GM18519 (cell line): ENCODE measurements around the gene APPBP2.
"Not testable (repeated sequence)": the region's sequence is repeated elsewhere in the genome, so short reads cannot be mapped to it uniquely, and the experiment has no call there.

Source experiments
- ATAC-seq: cut with Tn5 transposase; IDR thresholded peaks from one replicate; pipeline ENCODE4 v1.9.1; 2021; ENCODE audit warnings: mild to moderate bottlenecking, moderate library complexity; ENCODE audit not compliant: unreplicated experiment, low FRiP score

APPBP2 gene

DNA sequence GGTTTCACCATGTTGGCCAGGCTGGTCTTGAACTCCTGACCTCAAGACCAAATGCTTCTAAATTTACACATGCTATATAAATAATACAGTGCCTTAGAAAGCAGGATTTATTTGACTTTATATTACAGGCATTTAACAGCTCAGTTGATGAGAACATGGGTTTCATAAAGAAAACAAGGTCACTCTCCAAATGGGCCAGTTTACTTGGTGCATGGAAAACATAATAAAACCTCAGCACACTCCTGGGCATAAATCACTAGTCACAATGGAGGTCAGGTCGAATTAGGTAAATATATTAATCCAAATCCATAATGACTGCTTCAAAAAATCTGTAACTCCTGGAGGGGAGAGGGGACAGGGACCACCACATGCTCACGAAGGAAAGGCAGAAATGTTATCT, 24.5 kb downstream of the APPBP2 start:
- ATAC-seq, result no peak

- no peak for ATAC-seq
Observed at GRCh38 chr17:60496041-60496440, 30.0 kb downstream of the APPBP2 start.

DNA sequence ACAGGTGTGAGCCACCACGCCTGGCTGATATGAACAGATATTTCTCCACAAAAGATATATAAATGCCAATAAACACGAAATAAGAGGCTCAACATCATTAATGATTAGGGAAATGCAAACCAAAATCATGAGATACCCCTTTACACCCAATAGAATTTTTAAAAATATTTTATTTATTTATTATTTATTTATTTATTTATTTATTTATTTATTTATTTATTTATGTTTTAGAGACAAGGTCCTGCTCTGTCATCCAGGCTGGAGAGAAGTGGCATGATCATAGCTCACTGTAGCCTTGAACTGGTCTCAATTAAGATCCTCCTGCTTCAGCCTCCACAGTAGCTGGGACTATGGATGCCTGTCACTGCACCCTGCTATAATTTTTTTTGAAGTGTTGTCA, 30.8 kb downstream of the APPBP2 start:
- no peak for ATAC-seq

DNA sequence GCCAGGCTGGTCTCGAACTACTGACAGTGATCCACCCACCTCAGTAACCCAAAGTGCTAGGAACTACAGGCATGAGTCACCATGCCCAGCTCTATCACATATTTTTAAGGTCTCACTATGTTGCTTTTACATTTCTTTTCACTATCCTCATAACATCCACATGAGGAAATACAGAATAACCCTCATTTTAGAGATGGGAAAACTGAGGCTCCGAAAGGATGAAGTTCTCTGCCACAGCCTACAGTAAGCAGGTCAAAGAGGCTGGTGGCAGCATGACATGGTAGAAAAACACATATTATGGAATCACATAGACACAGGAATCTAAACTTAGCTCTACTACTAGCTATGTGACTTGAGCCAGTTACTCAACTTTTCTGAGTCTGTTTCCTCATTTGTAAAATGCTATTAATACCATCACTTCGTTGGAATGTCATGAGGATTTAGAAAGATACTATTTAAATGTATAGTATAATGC, 32.2 kb downstream of the APPBP2 start:
- ATAC-seq, result no peak

GRCh38 chr17:60491771-60492170, 34.3 kb downstream of the APPBP2 start:
- no peak for ATAC-seq

GRCh38 chr17:60490594-60490993, 35.4 kb downstream of the APPBP2 start:
- ATAC-seq, result not testable (repeated sequence)

DNA sequence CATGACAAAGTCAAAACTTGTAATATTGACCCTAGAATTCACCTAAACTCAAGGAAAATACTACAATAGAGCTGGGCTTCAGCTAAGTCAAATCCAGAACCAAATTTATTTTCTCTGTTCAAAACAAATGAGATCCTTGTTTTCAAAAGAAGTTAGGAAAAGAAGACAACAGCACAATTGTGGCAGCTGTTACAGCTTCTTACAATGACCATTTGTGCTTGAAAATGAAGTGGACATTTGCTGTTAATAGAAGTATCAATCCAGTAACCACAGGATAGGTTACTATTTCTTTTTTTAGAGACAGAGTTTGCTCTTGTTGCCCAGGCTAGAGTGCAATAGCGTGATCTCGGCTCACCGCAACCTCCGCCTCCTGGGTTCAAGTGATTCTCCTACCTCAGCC, 44.4 kb downstream of the APPBP2 start:
- ATAC-seq, result no peak

DNA sequence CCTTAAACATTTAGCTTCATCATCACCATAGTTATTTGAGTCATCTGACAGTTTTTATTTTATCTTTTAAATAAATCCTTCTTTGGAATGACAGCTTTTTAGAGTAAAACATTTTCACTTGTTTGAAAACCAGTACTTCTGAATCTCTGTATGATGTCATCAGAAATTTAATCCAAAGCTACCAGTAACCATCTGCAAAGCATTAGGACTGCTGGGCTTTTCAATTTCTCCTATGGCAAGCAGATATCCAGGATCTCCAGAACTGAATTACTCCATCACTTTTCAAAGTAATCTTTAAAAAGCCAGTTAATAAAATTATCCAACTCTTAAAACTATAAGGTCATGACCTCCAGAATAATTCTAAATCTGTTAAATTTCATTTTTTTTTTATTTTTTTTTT, 52.3 kb downstream of the APPBP2 start:
- no peak for ATAC-seq

DNA sequence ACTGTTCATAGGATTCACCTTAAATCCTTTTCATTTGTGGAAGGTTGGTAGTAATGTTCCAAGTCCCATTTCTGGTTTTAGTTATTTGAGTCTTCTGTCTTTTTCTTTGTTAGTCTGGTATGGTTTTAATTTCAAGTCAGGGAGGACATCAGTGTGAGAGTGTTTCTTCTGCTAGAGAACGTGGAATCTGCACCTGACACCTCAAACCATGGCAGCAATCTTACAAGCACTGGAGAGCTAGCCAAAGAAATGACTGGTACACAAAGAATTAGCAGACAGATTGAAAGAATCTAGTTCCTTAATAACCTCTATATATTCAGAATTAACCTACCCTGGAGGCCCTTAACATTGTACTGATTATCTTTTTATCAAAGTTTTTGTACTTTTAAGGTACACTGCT, 53.6 kb downstream of the APPBP2 start:
- no peak for ATAC-seq

DNA sequence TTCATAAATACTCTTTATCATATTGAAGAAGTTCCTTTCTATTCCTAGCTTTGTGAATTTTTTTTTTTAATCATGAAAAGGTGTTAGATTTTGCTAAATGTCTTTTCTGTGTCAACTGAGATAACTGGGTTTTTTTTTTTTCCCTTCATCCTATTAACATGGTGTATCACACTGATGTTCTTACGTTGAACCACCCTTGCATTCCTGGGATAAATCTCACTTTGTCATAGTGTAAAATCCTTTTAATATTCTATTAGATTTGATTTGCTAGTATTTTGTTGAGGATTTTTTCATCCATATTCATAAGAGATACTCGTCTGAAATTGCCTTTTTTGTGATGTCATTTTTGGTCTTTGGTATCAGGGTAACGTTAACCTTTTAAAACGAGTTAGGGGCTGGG, 54.6 kb downstream of the APPBP2 start:
- no peak for ATAC-seq

GRCh38 chr17:60468371-60468770, 57.7 kb downstream of the APPBP2 start:
- ATAC-seq, result no peak

- no peak for ATAC-seq
Observed at GRCh38 chr17:60464343-60464742, 61.7 kb downstream of the APPBP2 start.

GRCh38 chr17:60463157-60463835, 62.7 kb downstream of the APPBP2 start:
- no peak for ATAC-seq

DNA sequence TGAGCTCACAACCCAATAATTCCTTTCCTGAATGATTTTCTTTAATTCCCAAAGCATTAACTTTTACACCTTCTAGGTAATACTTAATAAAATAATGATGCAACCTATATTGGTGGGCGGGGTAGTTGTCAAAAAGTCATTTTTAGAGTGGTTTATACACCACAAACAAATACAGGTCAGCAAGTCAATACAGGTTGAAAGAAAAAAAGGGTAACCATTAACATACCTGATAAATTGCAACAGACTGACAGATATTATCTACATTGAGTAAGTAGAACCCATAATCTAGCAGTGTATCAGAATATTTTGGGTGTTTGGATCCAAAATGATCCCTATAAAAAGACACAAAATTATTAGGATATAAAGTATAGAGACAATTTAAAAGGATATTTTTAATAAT, 64.5 kb downstream of the APPBP2 start:
- no peak for ATAC-seq

GRCh38 chr17:60457148-60457547, 68.9 kb downstream of the APPBP2 start:
- no peak for ATAC-seq

DNA sequence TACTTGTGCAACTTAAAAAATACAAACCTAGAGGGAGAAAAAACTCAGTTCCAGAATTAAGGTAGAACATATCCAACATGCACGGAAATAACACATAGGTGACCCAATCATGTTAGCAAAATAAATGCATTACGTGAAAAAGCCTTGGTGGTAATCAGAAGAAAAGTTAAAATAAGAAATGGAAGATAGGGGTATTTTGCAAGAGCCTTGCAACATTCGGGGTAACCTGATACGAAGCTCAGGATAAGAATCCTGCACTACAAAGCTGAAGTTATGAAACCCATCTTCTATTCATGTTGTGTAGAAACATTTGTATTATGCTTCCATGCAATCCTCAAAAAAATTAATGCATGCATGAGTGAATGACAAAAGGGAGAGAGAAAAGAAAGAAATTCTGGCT, 70.7 kb downstream of the APPBP2 start:
- no peak for ATAC-seq

DNA sequence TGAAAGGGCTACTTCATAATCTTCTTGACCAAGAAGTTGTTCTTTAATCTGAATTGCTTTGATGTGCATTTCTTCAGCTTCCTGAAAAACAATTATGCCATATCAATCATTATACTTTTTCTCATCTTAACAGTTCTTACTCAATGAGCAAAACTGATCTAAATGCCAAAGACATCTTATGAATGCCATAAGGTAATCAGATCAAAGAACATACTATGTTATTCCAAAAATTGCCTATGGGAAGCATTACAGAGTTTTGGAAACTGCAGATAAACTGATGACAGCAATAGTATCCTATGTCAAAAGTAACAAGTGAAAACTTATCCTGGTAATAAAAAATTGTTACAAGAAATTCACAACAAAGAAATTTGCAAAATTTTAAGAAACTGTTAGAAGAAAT, 74.1 kb downstream of the APPBP2 start:
- no peak for ATAC-seq

DNA sequence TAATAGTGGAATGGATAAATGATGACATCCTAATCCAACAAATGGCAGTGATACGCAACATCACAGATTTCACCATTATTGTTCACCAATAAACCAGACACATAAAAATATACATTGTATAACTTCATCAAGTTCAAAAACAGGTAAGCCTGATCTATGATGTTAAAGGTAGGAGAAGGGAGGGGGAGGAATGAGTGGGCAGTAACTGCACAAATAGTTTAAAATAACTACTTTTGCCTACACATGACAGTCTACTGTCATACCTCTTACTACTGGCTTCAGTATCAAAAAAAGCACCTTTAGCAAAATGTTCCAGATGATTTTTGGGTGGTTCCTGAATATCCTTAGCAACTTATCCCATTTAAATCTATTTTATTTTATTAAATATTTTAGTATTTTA, 75.0 kb downstream of the APPBP2 start:
- no peak for ATAC-seq

DNA sequence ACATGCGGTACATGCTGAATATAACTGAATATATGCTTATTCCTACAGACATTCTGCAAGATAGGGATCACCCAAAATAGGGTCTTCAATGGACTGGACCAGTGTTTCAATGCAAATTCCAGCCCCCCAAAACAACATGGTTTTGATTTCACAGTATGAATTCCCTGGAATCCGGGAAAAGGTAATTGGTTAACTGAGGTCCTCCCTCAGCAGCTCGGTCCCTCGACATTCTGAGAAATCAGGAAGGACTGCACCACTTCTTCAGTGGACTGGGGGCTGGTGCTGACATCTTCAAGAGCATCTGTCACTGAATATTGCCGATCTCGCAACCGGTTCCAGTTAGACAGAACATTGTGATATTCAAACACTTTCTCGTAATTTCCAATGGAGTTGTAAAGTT, 78.7 kb downstream of the APPBP2 start:
- ATAC-seq, result no peak

GRCh38 chr17:60445144-60445543, 80.9 kb downstream of the APPBP2 start:
- ATAC-seq, result no peak

DNA sequence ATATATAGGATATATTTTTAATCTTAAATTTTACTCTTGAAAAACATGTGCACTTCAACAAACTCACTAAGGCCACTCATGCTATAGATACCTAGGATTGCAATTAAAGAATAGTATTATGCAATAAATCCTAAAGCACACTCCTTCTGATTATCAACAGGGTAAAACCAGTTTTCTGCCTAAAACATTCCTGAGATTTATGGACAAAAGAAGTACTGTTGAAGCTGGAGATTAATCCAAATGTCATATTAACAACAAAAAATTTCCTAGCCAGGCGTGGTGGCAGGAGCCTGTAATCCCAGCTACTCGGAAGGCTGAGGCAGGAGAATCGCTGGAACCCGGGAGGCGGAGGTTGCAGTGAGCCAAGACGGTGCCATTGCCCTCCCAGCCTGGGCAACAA, 82.3 kb downstream of the APPBP2 start:
- ATAC-seq, result no peak

- ATAC-seq, result no peak
Observed at GRCh38 chr17:60442271-60443173, 83.5 kb downstream of the APPBP2 start.
